ENCODE measurements around the gene DR1. TPM values are rescaled to one million over a fixed set of nuclear protein-coding genes. Genes with fewer than 3 reads are reported as not detected.

DR1 gene
- polyA plus RNA-seq: 10 to 100 TPM; 48.0 to 87.9 (median 80.5) TPM

- DNase-seq: peak; percentile 88 to 89 (median 89)
- H3K27ac Mint-ChIP-seq: peak within 1 kb of the TSS; percentile 96 to 100 (median 99)
- H3K4me1 Mint-ChIP-seq: peaks cover 49 to 53% of the 10 kb centered on the region in 2 donors
- H3K4me3 Mint-ChIP-seq: peak within 1 kb of the TSS; percentile 92 to 100 (median 99)
- H3K9me3 Mint-ChIP-seq: no peaks in the 10 kb centered on the region
- H3K27me3 Mint-ChIP-seq (ENCODE audit: low read depth in 3 of 3): peaks cover 9 to 21% (median 14%) of the 10 kb centered on the region in 3 donors
- peaks cover 0 to 6% (median 0%) of the 10 kb centered on the region in 3 donors for H3K36me3 Mint-ChIP-seq
These were observed at the start of gene DR1 for GRCh38 chr1:93345633-93346420. Gene DR1 (plus strand): TSS chr1:93345907. CDS start chr1:93346646, 739 bp downstream.

GRCh38 chr1:93296555-93297154 is 49.1 kb upstream of the DR1 start:
- H3K4me3 Mint-ChIP-seq: no peak overlapping the region
- H3K36me3 Mint-ChIP-seq: peaks cover 4 to 9% (median 6%) of the 10 kb centered on the region in 3 donors
- H3K4me1 Mint-ChIP-seq: no peaks in the 10 kb centered on the region
- no peak overlapping the region for H3K27ac Mint-ChIP-seq
- no peaks in the 10 kb centered on the region for H3K27me3 Mint-ChIP-seq (ENCODE audit: low read depth in 3 of 3)
- DNase-seq: no peak
- H3K9me3 Mint-ChIP-seq: no peaks in the 10 kb centered on the region

DNA sequence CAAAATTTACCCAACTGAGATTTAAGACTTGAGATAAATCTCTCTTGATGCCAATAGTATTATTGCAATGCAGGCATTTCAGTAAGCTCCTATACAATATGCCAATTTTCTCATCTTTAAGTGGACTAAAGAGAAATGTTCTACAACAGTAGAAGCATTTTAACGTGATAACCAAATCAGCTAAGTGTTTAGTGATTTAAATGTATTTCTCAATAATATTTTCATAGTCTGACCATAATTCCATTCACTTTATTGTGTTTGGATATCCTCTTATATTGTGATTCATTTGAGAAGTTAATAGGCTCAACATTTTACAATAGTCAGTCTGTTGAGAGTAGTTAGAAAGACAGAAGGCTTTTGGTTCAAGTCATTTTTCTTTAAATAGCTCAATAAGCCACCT is 44.6 kb upstream of the DR1 start:
- H3K27ac Mint-ChIP-seq: no peak overlapping the region
- no peak for DNase-seq
- no peaks in the 10 kb centered on the region for H3K9me3 Mint-ChIP-seq
- H3K27me3 Mint-ChIP-seq (ENCODE audit: low read depth in 3 of 3): peaks cover 0 to 2% (median 0%) of the 10 kb centered on the region in 3 donors
- H3K4me3 Mint-ChIP-seq: no peak overlapping the region
- H3K4me1 Mint-ChIP-seq: no peaks in the 10 kb centered on the region
- peaks cover 0 to 9% (median 3%) of the 10 kb centered on the region in 3 donors for H3K36me3 Mint-ChIP-seq

GRCh38 chr1:93302078-93302477 is 43.6 kb upstream of the DR1 start:
- no peak for DNase-seq
- Mint-ChIP-seq H3K4me1 (no peaks in the 10 kb centered on the region), H3K27ac (no peak overlapping the region), H3K36me3 (peaks cover 0 to 9% (median 3%) of the 10 kb centered on the region in 3 donors), H3K27me3 (ENCODE audit: low read depth in 3 of 3) (peaks cover 0 to 2% (median 0%) of the 10 kb centered on the region in 3 donors), H3K9me3 (no peaks in the 10 kb centered on the region), H3K4me3 (no peak overlapping the region)

- H3K36me3 Mint-ChIP-seq: peaks cover 0 to 5% (median 0%) of the 10 kb centered on the region in 3 donors
- peaks cover 0 to 2% (median 0%) of the 10 kb centered on the region in 3 donors for H3K27me3 Mint-ChIP-seq (ENCODE audit: low read depth in 3 of 3)
- H3K4me1 Mint-ChIP-seq: no peaks in the 10 kb centered on the region
- no peak overlapping the region for H3K27ac Mint-ChIP-seq
- no peak overlapping the region for H3K4me3 Mint-ChIP-seq
- no peaks in the 10 kb centered on the region for H3K9me3 Mint-ChIP-seq
- peak; percentile 12 to 54 (median 48) for DNase-seq
These were observed 41.0 kb upstream of the DR1 start for GRCh38 chr1:93304716-93305138.

DNA sequence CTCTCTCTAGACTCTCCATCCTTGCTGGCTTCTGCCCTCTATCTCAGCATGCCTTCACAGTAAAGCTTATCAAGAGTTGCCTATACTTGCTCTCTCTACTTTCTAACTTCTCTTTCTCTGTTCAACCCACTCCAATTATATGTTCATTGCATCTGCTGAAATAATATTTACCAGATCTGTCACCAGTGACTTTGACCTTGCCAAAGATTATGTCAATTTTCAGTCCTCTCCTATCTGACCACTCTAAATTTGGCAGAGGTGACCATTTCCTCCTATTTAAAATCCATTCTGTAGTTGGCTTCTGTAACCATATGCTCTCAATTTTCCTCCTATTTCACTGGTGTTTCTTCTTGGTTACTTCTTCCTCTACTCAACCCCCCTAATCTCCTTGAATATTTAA is 38.8 kb upstream of the DR1 start:
- no peak overlapping the region for H3K4me3 Mint-ChIP-seq
- H3K9me3 Mint-ChIP-seq: no peaks in the 10 kb centered on the region
- no peak for DNase-seq
- peaks cover 0 to 10% (median 0%) of the 10 kb centered on the region in 3 donors for H3K36me3 Mint-ChIP-seq
- H3K4me1 Mint-ChIP-seq: no peaks in the 10 kb centered on the region
- H3K27ac Mint-ChIP-seq: no peak overlapping the region
- peaks cover 0 to 2% (median 0%) of the 10 kb centered on the region in 3 donors for H3K27me3 Mint-ChIP-seq (ENCODE audit: low read depth in 3 of 3)

DNA sequence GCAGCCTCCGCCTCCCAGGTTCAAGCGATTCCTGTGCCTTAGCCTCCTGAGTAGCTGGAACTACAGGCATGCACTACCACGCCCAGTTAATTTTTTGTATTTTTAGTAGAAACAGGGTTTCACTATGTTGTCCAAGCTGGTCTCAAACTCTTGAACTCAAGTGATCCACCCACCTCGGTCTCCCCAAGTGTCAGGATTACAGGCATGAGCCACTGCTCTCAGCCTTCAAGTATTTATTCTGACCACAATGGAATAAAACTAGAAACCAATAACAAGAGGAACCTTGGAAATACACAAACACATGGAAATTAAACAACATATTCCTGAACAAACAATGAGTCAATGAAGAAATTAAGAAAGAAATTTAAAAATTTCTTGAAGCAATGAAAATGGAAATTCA is 32.7 kb upstream of the DR1 start:
- Mint-ChIP-seq H3K36me3 (peaks cover 0 to 28% (median 5%) of the 10 kb centered on the region in 3 donors), H3K4me1 (no peaks in the 10 kb centered on the region), H3K27ac (no peak overlapping the region), H3K9me3 (no peaks in the 10 kb centered on the region), H3K27me3 (ENCODE audit: low read depth in 3 of 3) (peaks cover 0 to 2% (median 0%) of the 10 kb centered on the region in 3 donors), H3K4me3 (no peak overlapping the region)
- DNase-seq: no peak

GRCh38 chr1:93317207-93317606 is 28.5 kb upstream of the DR1 start:
- Mint-ChIP-seq H3K4me3 (no peak overlapping the region), H3K9me3 (no peaks in the 10 kb centered on the region), H3K4me1 (no peaks in the 10 kb centered on the region), H3K27ac (no peak overlapping the region), H3K36me3 (peaks cover 0 to 20% (median 7%) of the 10 kb centered on the region in 3 donors), H3K27me3 (ENCODE audit: low read depth in 3 of 3) (peaks cover 0 to 8% (median 0%) of the 10 kb centered on the region in 3 donors)
- no peak for DNase-seq

GRCh38 chr1:93317943-93318342 is 27.8 kb upstream of the DR1 start:
- Mint-ChIP-seq H3K4me3 (no peak overlapping the region), H3K27ac (peak overlapping the region in 1 of 6 donors; percentile 57), H3K4me1 (no peaks in the 10 kb centered on the region), H3K9me3 (no peaks in the 10 kb centered on the region), H3K36me3 (peaks cover 0 to 20% (median 7%) of the 10 kb centered on the region in 3 donors), H3K27me3 (ENCODE audit: low read depth in 3 of 3) (peaks cover 0 to 8% (median 0%) of the 10 kb centered on the region in 3 donors)
- no peak for DNase-seq

GRCh38 chr1:93321720-93322119 is 24.0 kb upstream of the DR1 start:
- no peak overlapping the region for H3K27ac Mint-ChIP-seq
- H3K4me3 Mint-ChIP-seq: no peak overlapping the region
- H3K4me1 Mint-ChIP-seq: no peaks in the 10 kb centered on the region
- DNase-seq: no peak
- no peaks in the 10 kb centered on the region for H3K9me3 Mint-ChIP-seq
- H3K27me3 Mint-ChIP-seq (ENCODE audit: low read depth in 3 of 3): peaks cover 0 to 6% (median 0%) of the 10 kb centered on the region in 3 donors
- H3K36me3 Mint-ChIP-seq: peaks cover 0 to 16% (median 10%) of the 10 kb centered on the region in 3 donors

GRCh38 chr1:93322349-93322748 is 23.4 kb upstream of the DR1 start:
- H3K27me3 Mint-ChIP-seq (ENCODE audit: low read depth in 3 of 3): peaks cover 0 to 6% (median 0%) of the 10 kb centered on the region in 3 donors
- DNase-seq: no peak
- H3K4me3 Mint-ChIP-seq: no peak overlapping the region
- H3K4me1 Mint-ChIP-seq: no peaks in the 10 kb centered on the region
- H3K9me3 Mint-ChIP-seq: no peaks in the 10 kb centered on the region
- H3K27ac Mint-ChIP-seq: no peak overlapping the region
- peaks cover 0 to 16% (median 10%) of the 10 kb centered on the region in 3 donors for H3K36me3 Mint-ChIP-seq

- H3K4me3 Mint-ChIP-seq: no peak overlapping the region
- no peak for DNase-seq
- no peaks in the 10 kb centered on the region for H3K4me1 Mint-ChIP-seq
- no peak overlapping the region for H3K27ac Mint-ChIP-seq
- peaks cover 0 to 6% (median 0%) of the 10 kb centered on the region in 3 donors for H3K27me3 Mint-ChIP-seq (ENCODE audit: low read depth in 3 of 3)
- H3K9me3 Mint-ChIP-seq: no peaks in the 10 kb centered on the region
- H3K36me3 Mint-ChIP-seq: peaks cover 0 to 11% (median 5%) of the 10 kb centered on the region in 3 donors
These were observed 22.4 kb upstream of the DR1 start for GRCh38 chr1:93323185-93323820.

GRCh38 chr1:93324486-93325464 is 20.9 kb upstream of the DR1 start:
- no peak overlapping the region for H3K4me3 Mint-ChIP-seq

More at GRCh38 chr1:93324486-93325464, 20.9 kb upstream of the DR1 start:
- Mint-ChIP-seq H3K4me1 (no peaks in the 10 kb centered on the region), H3K9me3 (no peaks in the 10 kb centered on the region), H3K27me3 (ENCODE audit: low read depth in 3 of 3) (peaks cover 0 to 5% (median 0%) of the 10 kb centered on the region in 3 donors), H3K36me3 (peaks cover 0 to 11% (median 5%) of the 10 kb centered on the region in 3 donors), H3K27ac (no peak overlapping the region)
- DNase-seq: no peak
